MCF 10A (cell line): ENCODE measurements around the gene RANBP9. TPM values are rescaled to one million over a fixed set of nuclear protein-coding genes. Genes with fewer than 3 reads are reported as not detected.

Experiments used
- BruUV-seq: library from RNA; stranded (reverse); fragments of 400-500 nt; replicated peaks from 2 replicates; lab custom pipeline; 2021; lab: Mats Ljungman, UMichigan
- CTCF ChIA-PET: fragments of 300-600 bp; sonication (Branson Sonifier 250); formaldehyde crosslinking; extraction: SDS; loops from one replicate; lab custom pipeline; 2021; ENCODE audit warnings: antibody characterized with exemption, inconsistent platforms; lab: Yijun Ruan, JAX
- POLR2A ChIA-PET: fragments of 300-600, 350-650 bp; sonication (Branson Sonifier 250); formaldehyde crosslinking; extraction: SDS; loops from one replicate; lab custom pipeline; 2020; ENCODE audit warnings: antibody characterized with exemption, inconsistent platforms; lab: Yijun Ruan, JAX
- DNase-seq: peaks from one replicate; pipeline ENCODE4 v3.0.0-alpha.2; 2018; ENCODE audit not compliant: unreplicated experiment
- H3K27ac Mint-ChIP-seq: one replicate; pipeline ENCODE4 v1.8.0; 2022; ENCODE audit warnings: mild to moderate bottlenecking, low read depth, mixed read lengths; ENCODE audit not compliant: unreplicated experiment
- H3K27me3 Mint-ChIP-seq: one replicate; pipeline ENCODE4 v1.8.0; 2022; ENCODE audit warnings: mixed read lengths; ENCODE audit not compliant: insufficient read depth, unreplicated experiment
- H3K36me3 Mint-ChIP-seq: one replicate; pipeline ENCODE4 v1.8.0; 2022; ENCODE audit warnings: mild to moderate bottlenecking, moderate library complexity, mixed read lengths; ENCODE audit not compliant: insufficient read depth, unreplicated experiment
- H3K4me1 Mint-ChIP-seq: one replicate; pipeline ENCODE4 v1.8.0; 2022; ENCODE audit warnings: mixed read lengths; ENCODE audit not compliant: insufficient read depth, unreplicated experiment
- H3K4me3 Mint-ChIP-seq: one replicate; pipeline ENCODE4 v1.8.0; 2022; ENCODE audit warnings: mild to moderate bottlenecking, moderate library complexity, mixed read lengths; ENCODE audit not compliant: unreplicated experiment
- H3K9me3 Mint-ChIP-seq: one replicate; pipeline ENCODE4 v1.8.0; 2022; ENCODE audit warnings: mixed read lengths; ENCODE audit not compliant: unreplicated experiment
- intact Hi-C: fragments of 100-400 bp; cut with micrococcal nuclease; formaldehyde crosslinking; loops from 2 replicates; pipeline ENCODE4 v1.14.1; 2022
- total RNA-seq: library from RNA; stranded (reverse); gene quantifications from 2 replicates; pipeline ENCODE4 v1.2.3, GENCODE V29; 2022
- TF ChIP-seq, protein P1 (sequence below): fragments of 200-600 bp; IDR thresholded peaks from one replicate; pipeline ENCODE4 v1.8.0; 2022; ENCODE audit warnings: antibody characterized with exemption, mild to moderate bottlenecking; ENCODE audit not compliant: unreplicated experiment

Gene RANBP9
- total RNA-seq, 1 experiment from 2014 or later: 48.0 TPM

GRCh38 chr6:13591205-13591921 lies 120.3 kb downstream of the RANBP9 start:
- Mint-ChIP-seq H3K9me3 (no peaks in the 10 kb centered on the region), H3K36me3 (peaks cover 16% of the 10 kb centered on the region), H3K27me3 (no peaks in the 10 kb centered on the region), H3K4me3 (no peak overlapping the region), H3K4me1 (no peaks in the 10 kb centered on the region), H3K27ac (no peak overlapping the region)
- CTCF ChIA-PET: interaction anchor here (0.5 to 1.9 kb wide), 4 partner anchors 9 to 261 kb away, joined by 3 to 7 read pairs (median 4); partner anchors contain the start of gene SIRT5
- DNase-seq: no peak
- TF ChIP-seq, protein P1, sequence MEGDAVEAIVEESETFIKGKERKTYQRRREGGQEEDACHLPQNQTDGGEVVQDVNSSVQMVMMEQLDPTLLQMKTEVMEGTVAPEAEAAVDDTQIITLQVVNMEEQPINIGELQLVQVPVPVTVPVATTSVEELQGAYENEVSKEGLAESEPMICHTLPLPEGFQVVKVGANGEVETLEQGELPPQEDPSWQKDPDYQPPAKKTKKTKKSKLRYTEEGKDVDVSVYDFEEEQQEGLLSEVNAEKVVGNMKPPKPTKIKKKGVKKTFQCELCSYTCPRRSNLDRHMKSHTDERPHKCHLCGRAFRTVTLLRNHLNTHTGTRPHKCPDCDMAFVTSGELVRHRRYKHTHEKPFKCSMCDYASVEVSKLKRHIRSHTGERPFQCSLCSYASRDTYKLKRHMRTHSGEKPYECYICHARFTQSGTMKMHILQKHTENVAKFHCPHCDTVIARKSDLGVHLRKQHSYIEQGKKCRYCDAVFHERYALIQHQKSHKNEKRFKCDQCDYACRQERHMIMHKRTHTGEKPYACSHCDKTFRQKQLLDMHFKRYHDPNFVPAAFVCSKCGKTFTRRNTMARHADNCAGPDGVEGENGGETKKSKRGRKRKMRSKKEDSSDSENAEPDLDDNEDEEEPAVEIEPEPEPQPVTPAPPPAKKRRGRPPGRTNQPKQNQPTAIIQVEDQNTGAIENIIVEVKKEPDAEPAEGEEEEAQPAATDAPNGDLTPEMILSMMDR: no peak
- POLR2A ChIA-PET: interaction anchor here (0.6 to 1.6 kb wide), 3 partner anchors 15 to 475 kb away, joined by 3 to 4 read pairs (median 4); no protein-coding TSS in a partner anchor
- no TSS peak for BruUV-seq
- intact Hi-C loops: no loop called here

DNA sequence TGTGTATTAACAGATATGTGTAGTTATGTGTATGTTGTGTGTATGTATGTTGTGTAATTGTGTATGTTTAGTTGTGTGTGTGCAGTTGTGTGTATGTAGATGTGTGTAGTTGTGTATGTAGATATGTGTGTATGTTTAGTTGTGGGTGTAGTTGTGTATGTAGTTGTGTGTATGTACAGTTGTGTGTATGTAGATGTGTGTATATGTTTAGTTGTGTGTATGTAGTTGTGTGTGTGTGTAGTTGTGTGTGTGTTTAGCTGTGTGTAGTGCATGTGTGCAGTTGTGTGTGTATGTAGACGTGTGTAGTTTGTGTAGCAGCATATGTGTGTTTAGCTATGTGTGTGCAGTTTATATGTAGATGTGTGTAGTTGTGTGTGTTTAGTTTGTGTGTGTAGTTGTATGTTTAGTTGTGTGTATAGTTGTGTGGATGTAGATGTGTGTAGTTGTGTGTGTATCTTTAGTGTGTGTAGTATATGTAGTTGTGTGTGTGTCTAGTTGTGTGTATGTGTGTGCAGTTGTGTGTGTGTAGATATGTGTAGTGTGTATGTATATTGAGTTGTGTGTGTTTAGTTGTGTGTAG lies 121.0 kb downstream of the RANBP9 start:
- DNase-seq: no peak
- POLR2A ChIA-PET: interaction anchor here (1.6 kb wide), 1 partner anchor 15 kb away, joined by 4 read pairs; no protein-coding TSS in a partner anchor
- Mint-ChIP-seq H3K36me3 (peaks cover 16% of the 10 kb centered on the region), H3K27me3 (no peaks in the 10 kb centered on the region), H3K4me1 (no peaks in the 10 kb centered on the region), H3K9me3 (no peaks in the 10 kb centered on the region), H3K27ac (no peak overlapping the region), H3K4me3 (no peak overlapping the region)
- no TSS peak for BruUV-seq
- CTCF ChIA-PET: interaction anchor here (0.6 to 1.9 kb wide), 3 partner anchors 8 to 260 kb away, joined by 3 to 7 read pairs (median 4); partner anchors contain the start of gene SIRT5
- TF ChIP-seq, protein P1: no peak
- intact Hi-C loops: no loop called here

DNA sequence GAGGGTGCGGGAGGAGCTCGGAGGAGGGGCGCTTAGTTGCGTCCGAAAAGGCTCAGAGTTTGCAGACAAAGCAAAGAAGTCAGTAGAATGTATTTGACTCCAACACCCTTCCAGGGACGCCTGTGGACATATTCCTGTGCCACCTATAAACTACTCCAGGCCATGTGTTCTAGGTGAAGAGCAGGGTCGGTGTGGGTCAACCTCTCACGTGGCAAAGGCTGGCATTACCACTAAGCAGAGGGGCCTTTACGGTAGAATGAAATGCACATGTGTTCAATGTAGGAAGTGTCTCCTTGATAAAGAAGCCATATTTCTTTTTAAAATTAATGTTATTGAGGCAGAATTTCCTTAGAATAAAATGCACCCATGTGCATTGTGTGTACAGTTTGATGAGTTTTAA lies 121.8 kb downstream of the RANBP9 start:
- ChIA-PET CTCF (interaction anchor here (0.6 to 1.9 kb wide), 2 partner anchors 15 to 43 kb away, joined by 5 to 7 read pairs; partner anchors contain the start of gene SIRT5), POLR2A (interaction anchor here (0.5 to 1.6 kb wide), 2 partner anchors 10 to 14 kb away, joined by 3 to 4 read pairs; no protein-coding TSS in a partner anchor)
- intact Hi-C loops: no loop called here
- no peaks in the 10 kb centered on the region for H3K27me3 Mint-ChIP-seq
- no peak overlapping the region for H3K4me3 Mint-ChIP-seq
- TF ChIP-seq, protein P1: no peak
- no TSS peak for BruUV-seq
- no peaks in the 10 kb centered on the region for H3K9me3 Mint-ChIP-seq
- H3K4me1 Mint-ChIP-seq: no peaks in the 10 kb centered on the region
- no peak for DNase-seq
- H3K36me3 Mint-ChIP-seq: peaks cover 13% of the 10 kb centered on the region
- no peak overlapping the region for H3K27ac Mint-ChIP-seq
